Omental fat pad (tissue), 4 donors: ENCODE measurements around the gene SSPN. TPM values are rescaled to one million over a fixed set of nuclear protein-coding genes. Genes with fewer than 3 reads are reported as not detected.

Experiments
- ATAC-seq: fragments of 150-250 bp; one replicate; pipeline ENCODE4 v1.9.1; 2016; ENCODE audit warnings: mild to moderate bottlenecking, moderate library complexity; ENCODE audit not compliant: low FRiP score
- DNase-seq: peaks from one replicate; pipeline ENCODE4 v3.0.0-alpha.2; 2019; ENCODE audit warnings: low spot score
- CTCF ChIP-seq, 3 donors: fragments of 450-650 bp; IDR thresholded peaks; one replicate each; pipeline ENCODE4 v1.5.1; 2016 to 2017; ENCODE audit warnings: antibody characterized with exemption in 3 of 3, mild to moderate bottlenecking in 3 of 3, moderate library complexity in 2 of 3
- total RNA-seq, 4 donors: library from RNA; depleted of rRNA; stranded (reverse); fragments of >200 nt; gene quantifications; one replicate each; pipeline ENCODE4 v1.1.0, GENCODE V29; 2016

The SSPN gene
- total RNA-seq, 4 donors from 2014 or later: 14.1 to 20.2 (median 16.1) TPM

GRCh38 chr12:26281320-26281719 lies 85.9 kb downstream of the SSPN start:
- TF ChIP-seq CTCF (IDR thresholded peaks at IDR 0.05): no peak
- ATAC-seq: peak; percentile 28
- no peak for DNase-seq

- TF ChIP-seq CTCF (IDR thresholded peaks at IDR 0.05): no peak
- DNase-seq (no peak), ATAC-seq (no peak)
Observed at GRCh38 chr12:26282339-26282940, 87.1 kb downstream of the SSPN start.

- DNase-seq (no peak), ATAC-seq (no peak)
- no peak for TF ChIP-seq CTCF (IDR thresholded peaks at IDR 0.05)
Observed at GRCh38 chr12:26283046-26283445, 87.7 kb downstream of the SSPN start.

- TF ChIP-seq CTCF (IDR thresholded peaks at IDR 0.05): no peak
- DNase-seq (no peak), ATAC-seq (no peak)
Observed at GRCh38 chr12:26283617-26284016, 88.2 kb downstream of the SSPN start.

GRCh38 chr12:26285401-26285800 lies 90.0 kb downstream of the SSPN start:
- no peak for DNase-seq
- TF ChIP-seq CTCF (IDR thresholded peaks at IDR 0.05): no peak
- no peak for ATAC-seq

GRCh38 chr12:26286186-26286585 lies 90.8 kb downstream of the SSPN start:
- no peak for TF ChIP-seq CTCF (IDR thresholded peaks at IDR 0.05)
- DNase-seq (no peak), ATAC-seq (no peak)

GRCh38 chr12:26287671-26288381 lies 92.5 kb downstream of the SSPN start:
- ATAC-seq (peak; percentile 79), DNase-seq (no peak)
- TF ChIP-seq CTCF (IDR thresholded peaks at IDR 0.05): no peak
